ENCODE measurements around the gene KEAP1. TPM values are rescaled to one million over a fixed set of nuclear protein-coding genes. Genes with fewer than 3 reads are reported as not detected.
"Not testable (repeated sequence)": the region's sequence is repeated elsewhere in the genome, so short reads cannot be mapped to it uniquely, and the experiment has no call there.

The KEAP1 gene
- total RNA-seq, 1 experiment from 2014 or later = 73.0 TPM

GRCh38 chr19:10551698-10552301 lies 48.6 kb upstream of the KEAP1 start:
- Histone ChIP-seq H3K36me3 (ENCODE audit: control insufficient read depth, insufficient read depth, low read length) (peaks cover 2% of the 10 kb centered on the region), H3K27me3 (replicated peaks; ENCODE audit: control insufficient read depth, insufficient read depth, low read length) (no peaks in the 10 kb centered on the region), H3K4me3 (ENCODE audit: low read depth, low read length) (no peak overlapping the region), H3K9me3 (no peaks in the 10 kb centered on the region), H3K4me1 (no peaks in the 10 kb centered on the region)
- intact Hi-C loops (cut with micrococcal nuclease; ENCODE audit: unreplicated experiment) = no loop called here
- peak in 1 of 2 experiments; percentile 43 for DNase-seq
- Mint-ChIP-seq H3K4me1 (ENCODE audit: low read depth, unreplicated experiment) (no peaks in the 10 kb centered on the region), H3K9me3 (ENCODE audit: unreplicated experiment) (no peaks in the 10 kb centered on the region), H3K27me3 (ENCODE audit: insufficient read depth, unreplicated experiment) (no peaks in the 10 kb centered on the region), H3K27ac (ENCODE audit: unreplicated experiment) (no peak overlapping the region), H3K4me3 (ENCODE audit: unreplicated experiment) (no peak overlapping the region), H3K36me3 (ENCODE audit: insufficient read depth, unreplicated experiment) (peaks cover 84% of the 10 kb centered on the region)
- no TSS peak for BruUV-seq (replicated peaks)
- ChIA-PET POLR2A (interaction anchor here (0.6 kb wide), 1 partner anchor 27 kb away, joined by 3 read pairs; no protein-coding TSS in a partner anchor), CTCF (interaction anchor here (0.7 to 1.4 kb wide), 2 partner anchors 10 to 44 kb away, joined by 3 read pairs; no protein-coding TSS in a partner anchor)
- TF ChIP-seq CTCF (IDR thresholded peaks at IDR 0.05; ENCODE audit: insufficient read depth in 1 of 2, low read depth in 1 of 2, low read length in 1 of 2, severe bottlenecking in 1 of 2, unreplicated experiment in 1 of 2) = no peak

GRCh38 chr19:10551006-10551405 lies 47.9 kb upstream of the KEAP1 start:
- H3K36me3 ChIP-seq (ENCODE audit: control insufficient read depth, insufficient read depth, low read length); DNase-seq; BruUV-seq (replicated peaks); H3K9me3 Mint-ChIP-seq (ENCODE audit: unreplicated experiment); H3K4me3 Mint-ChIP-seq (ENCODE audit: unreplicated experiment); H3K4me1 Mint-ChIP-seq (ENCODE audit: low read depth, unreplicated experiment); H3K4me1 ChIP-seq; intact Hi-C loops (cut with micrococcal nuclease; ENCODE audit: unreplicated experiment); H3K4me3 ChIP-seq (ENCODE audit: low read depth, low read length); H3K27ac Mint-ChIP-seq (ENCODE audit: unreplicated experiment); H3K27me3 ChIP-seq (replicated peaks; ENCODE audit: control insufficient read depth, insufficient read depth, low read length); POLR2A ChIA-PET; H3K9me3 ChIP-seq; H3K27me3 Mint-ChIP-seq (ENCODE audit: insufficient read depth, unreplicated experiment): not testable (repeated sequence)
- peaks cover 83% of the 10 kb centered on the region for H3K36me3 Mint-ChIP-seq (ENCODE audit: insufficient read depth, unreplicated experiment)
- CTCF ChIA-PET = interaction anchor here (0.6 kb wide), 1 partner anchor 10 kb away, joined by 4 read pairs; no protein-coding TSS in a partner anchor

GRCh38 chr19:10550336-10550735 lies 47.2 kb upstream of the KEAP1 start:
- H3K36me3 ChIP-seq (ENCODE audit: control insufficient read depth, insufficient read depth, low read length) = peaks cover 2% of the 10 kb centered on the region
- no peaks in the 10 kb centered on the region for H3K4me1 Mint-ChIP-seq (ENCODE audit: low read depth, unreplicated experiment)
- no peak overlapping the region for H3K4me3 Mint-ChIP-seq (ENCODE audit: unreplicated experiment)
- CTCF ChIA-PET = no interaction called here
- BruUV-seq (replicated peaks) = no TSS peak
- no peaks in the 10 kb centered on the region for H3K27me3 Mint-ChIP-seq (ENCODE audit: insufficient read depth, unreplicated experiment)
- no peaks in the 10 kb centered on the region for H3K27me3 ChIP-seq (replicated peaks; ENCODE audit: control insufficient read depth, insufficient read depth, low read length)
- no peaks in the 10 kb centered on the region for H3K9me3 Mint-ChIP-seq (ENCODE audit: unreplicated experiment)
- POLR2A ChIA-PET = no interaction called here
- H3K36me3 Mint-ChIP-seq (ENCODE audit: insufficient read depth, unreplicated experiment) = peaks cover 76% of the 10 kb centered on the region
- H3K9me3 ChIP-seq = no peaks in the 10 kb centered on the region
- no peak for DNase-seq
- no peak overlapping the region for H3K4me3 ChIP-seq (ENCODE audit: low read depth, low read length)
- TF ChIP-seq CTCF (IDR thresholded peaks at IDR 0.05; ENCODE audit: insufficient read depth in 1 of 2, low read depth in 1 of 2, low read length in 1 of 2, severe bottlenecking in 1 of 2, unreplicated experiment in 1 of 2) = no peak
- no peak overlapping the region for H3K27ac Mint-ChIP-seq (ENCODE audit: unreplicated experiment)
- intact Hi-C loops (cut with micrococcal nuclease; ENCODE audit: unreplicated experiment) = no loop called here
- H3K4me1 ChIP-seq = no peaks in the 10 kb centered on the region

All from Caco-2 (cell line).